ENCODE data around the gene C9orf152. TPM values are rescaled to one million over a fixed set of nuclear protein-coding genes. Genes with fewer than 3 reads are reported as not detected.
A peak's percentile ranks its signal among the peaks of the same experiment; 100 is the strongest.

The C9orf152 gene
- total and polyA plus RNA-seq, 2 of the 13 experiments (the other 11 are each of a cell fraction or from before 2014, with no cell fraction given): 0.24 to 0.48 TPM

- Histone ChIP-seq H3K4me2 (ENCODE audit: low read depth, low read length) (peak overlapping the region; percentile 96), H3K79me2 (ENCODE audit: insufficient read depth, low read length) (peaks cover 72% of the 10 kb centered on the region), H3K9ac (ENCODE audit: insufficient read depth, low read depth, low read length) (peak overlapping the region; percentile 91), H3K27me3 (ENCODE audit: control insufficient read depth in 1 of 2, insufficient read depth in 2 of 2, low read length in 2 of 2) (no peaks in the 10 kb centered on the region; a peak in 1 of 5 replicates), H3K4me3 (replicated peaks in 1 of 3; ENCODE audit: insufficient read depth in 1 of 3, low read depth in 2 of 3, low read length in 3 of 3) (peak overlapping the region; percentile 69 to 95 (median 90)), H3K36me3 (replicated peaks in 1 of 2; ENCODE audit: control insufficient read depth in 1 of 2, insufficient read depth in 2 of 2, low read length in 2 of 2) (peaks cover 0 to 6% of the 10 kb centered on the region in 2 experiments; a peak in 4 of 5 replicates), H3K9me3 (ENCODE audit: low read length) (no peaks in the 10 kb centered on the region), H3K27ac (ENCODE audit: extremely low read length, insufficient read depth, low read length) (peak overlapping the region; percentile 90), H4K20me1 (ENCODE audit: insufficient read depth, low read length) (peaks cover 46% of the 10 kb centered on the region), H2AFZ (ENCODE audit: low read length) (no peak overlapping the region), H3K4me1 (ENCODE audit: insufficient read depth, low read length) (peaks cover 61% of the 10 kb centered on the region)
- in situ Hi-C loops (cut with HindIII; ENCODE audit: extremely low pct_ligation_motif_present, low pct_unique_long_range_greater_than_20kb): loop anchor here (5.0 kb wide), 1 partner anchor 73 kb away; no protein-coding TSS in a partner anchor
- DNase-seq (ENCODE audit: low spot score): no peak
- no peak for FAIRE-seq
- TF ChIP-seq PRDM10 (CRISPR knock-in tag; IDR thresholded peaks at IDR 0.05; ENCODE audit: low read depth) (0 out of 2 replicates have a peak, but pooled peaks have one; percentile 25), SP2 (CRISPR knock-in tag; IDR thresholded peaks at IDR 0.05) (no peak), KDM4B (CRISPR knock-in tag; IDR thresholded peaks at IDR 0.05) (peak; percentile 3; the same call in 1 of the 2 replicates), ZNF614 (CRISPR knock-in tag; IDR thresholded peaks at IDR 0.05; ENCODE audit: borderline replicate concordance) (0 out of 2 replicates have a peak, but pooled peaks have one; percentile 13)
- TF ChIP-seq, protein P1, sequence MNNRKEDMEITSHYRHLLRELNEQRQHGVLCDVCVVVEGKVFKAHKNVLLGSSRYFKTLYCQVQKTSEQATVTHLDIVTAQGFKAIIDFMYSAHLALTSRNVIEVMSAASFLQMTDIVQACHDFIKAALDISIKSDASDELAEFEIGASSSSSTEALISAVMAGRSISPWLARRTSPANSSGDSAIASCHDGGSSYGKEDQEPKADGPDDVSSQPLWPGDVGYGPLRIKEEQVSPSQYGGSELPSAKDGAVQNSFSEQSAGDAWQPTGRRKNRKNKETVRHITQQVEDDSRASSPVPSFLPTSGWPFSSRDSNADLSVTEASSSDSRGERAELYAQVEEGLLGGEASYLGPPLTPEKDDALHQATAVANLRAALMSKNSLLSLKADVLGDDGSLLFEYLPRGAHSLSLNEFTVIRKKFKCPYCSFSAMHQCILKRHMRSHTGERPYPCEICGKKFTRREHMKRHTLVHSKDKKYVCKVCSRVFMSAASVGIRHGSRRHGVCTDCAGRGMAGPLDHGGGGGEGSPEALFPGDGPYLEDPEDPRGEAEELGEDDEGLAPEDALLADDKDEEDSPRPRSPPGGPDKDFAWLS (CRISPR knock-in tag; IDR thresholded peaks at IDR 0.05; ENCODE audit: borderline replicate concordance): 0 out of 2 replicates have a peak, but pooled peaks have one; percentile 8
- BruUV-seq (replicated peaks): no TSS peak
- POLR2A ChIA-PET: no interaction called here
- CTCF ChIA-PET (ENCODE audit: low intra/inter-chr PET ratio, low total read pairs): no interaction called here
- 3% methylated on average over 16 of the region's 17 CpGs for WGBS (ENCODE audit: low lambda C conversion rate)
- peak; percentile 2; the same call in 2 of the 3 replicates for ATAC-seq
- intact Hi-C loops (cut with micrococcal nuclease; ENCODE audit: unreplicated experiment): no loop called here
These were observed 47.1 kb upstream of the C9orf152 start for GRCh38 chr9:110255034-110255462.

All from HepG2 (cell line).